Mesendoderm (in vitro differentiated cells): Measurements from ENCODE around the gene ID4.

Source experiments
- DNase-seq: peaks from one replicate; pipeline ENCODE4 v3.0.0; 2013
- H2AK5ac ChIP-seq: 2 replicates; pipeline ENCODE4 v1.6.1; 2013; ENCODE audit warnings: low read length, inconsistent platforms
- H2BK120ac ChIP-seq: 2 replicates; pipeline ENCODE4 v1.6.1; 2013; ENCODE audit warnings: low read depth, mild to moderate bottlenecking, low read length, moderate library complexity, mixed read lengths
- H2BK15ac ChIP-seq: replicated peaks from 2 replicates; pipeline ENCODE4 v1.6.1; 2013; ENCODE audit warnings: low read depth, mild to moderate bottlenecking, moderate library complexity
- H2BK5ac ChIP-seq: 2 replicates; pipeline ENCODE4 v1.6.1; 2013; ENCODE audit warnings: low read length, inconsistent platforms
- H3K18ac ChIP-seq: 2 replicates; pipeline ENCODE4 v1.6.1; 2013; ENCODE audit warnings: mild to moderate bottlenecking, low read length, mixed read lengths
- H3K23ac ChIP-seq: one replicate; pipeline ENCODE4 v1.6.1; 2013; ENCODE audit warnings: low read length
- H3K27ac ChIP-seq: 2 replicates; pipeline ENCODE4 v1.5.1; 2013; ENCODE audit warnings: low read depth, mild to moderate bottlenecking, inconsistent platforms, low read length, moderate library complexity
- H3K27me3 ChIP-seq: 2 replicates; pipeline ENCODE4 v1.6.1; 2013; ENCODE audit warnings: low read length, control low read depth, mild to moderate bottlenecking, inconsistent platforms; ENCODE audit not compliant: insufficient read depth, poor library complexity
- H3K36me3 ChIP-seq: 2 replicates; pipeline ENCODE4 v1.6.1; 2013; ENCODE audit warnings: low read length, inconsistent platforms; ENCODE audit not compliant: control insufficient read depth, insufficient read depth
- H3K4ac ChIP-seq: one replicate; pipeline ENCODE4 v1.6.1; 2013; ENCODE audit warnings: low read depth, mild to moderate bottlenecking, low read length, moderate library complexity
- H3K4me1 ChIP-seq: 2 replicates; pipeline ENCODE4 v1.6.1; 2013; ENCODE audit warnings: low read depth, low read length, inconsistent platforms; ENCODE audit not compliant: control insufficient read depth
- H3K4me2 ChIP-seq: 2 replicates; pipeline ENCODE4 v1.6.1; 2013; ENCODE audit warnings: low read length
- H3K4me3 ChIP-seq: 2 replicates; pipeline ENCODE4 v1.5.1; 2013; ENCODE audit warnings: mild to moderate bottlenecking, low read length
- H3K56ac ChIP-seq: one replicate; pipeline ENCODE4 v1.6.1; 2013; ENCODE audit warnings: low read length
- H3K79me1 ChIP-seq: 2 replicates; pipeline ENCODE4 v1.6.1; 2013; ENCODE audit warnings: low read length, inconsistent platforms
- H3K79me2 ChIP-seq: 2 replicates; pipeline ENCODE4 v1.6.1; 2013; ENCODE audit warnings: mild to moderate bottlenecking, low read length; ENCODE audit not compliant: control insufficient read depth, insufficient read depth
- H3K9ac ChIP-seq: 2 replicates; pipeline ENCODE4 v1.6.1; 2013; ENCODE audit warnings: low read length, inconsistent platforms
- H4K5ac ChIP-seq: one replicate; pipeline ENCODE4 v1.6.1; 2013; ENCODE audit warnings: low read length
- H4K8ac ChIP-seq: one replicate; pipeline ENCODE4 v1.6.1; 2013; ENCODE audit warnings: low read depth, mild to moderate bottlenecking, control low read depth, low read length, moderate library complexity
- WGBS: extraction: QIAGEN DNeasy Blood & Tissue Kit; methylation state at CpG from one replicate; pipeline ENCODE4 v1.1.7; 2013; ENCODE audit warnings: low lambda C conversion rate, missing lambda C conversion rate; ENCODE audit not compliant: insufficient coverage; ENCODE audit errors: extremely low coverage; 5-methylcytosine and 5-hydroxymethylcytosine counted together

ID4 gene

DNA sequence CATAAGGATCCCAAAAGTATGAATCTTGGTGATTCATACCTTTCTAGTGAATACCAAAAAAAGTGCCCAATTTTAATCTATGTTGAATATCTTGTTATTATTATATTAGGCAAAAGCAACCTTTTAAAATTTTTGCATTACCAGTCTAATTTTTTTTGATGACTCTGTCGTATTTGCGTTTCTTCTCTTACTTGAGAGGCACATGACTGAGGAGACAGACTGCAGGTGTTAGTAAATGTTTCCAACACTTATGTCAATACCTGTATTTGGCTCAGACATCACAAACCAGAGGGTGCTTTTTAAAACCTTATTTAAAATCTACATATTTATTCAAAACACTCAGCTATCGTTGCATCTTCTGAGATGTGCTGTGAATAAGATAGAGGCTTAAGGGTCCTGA, 27.1 kb downstream of the ID4 start:
- DNase-seq: no peak
- H2BK15ac ChIP-seq: no peak overlapping the region
- H3K79me1 ChIP-seq: no peaks in the 10 kb centered on the region
- no peaks in the 10 kb centered on the region for H3K36me3 ChIP-seq
- H4K8ac ChIP-seq: no peak overlapping the region
- H2BK120ac ChIP-seq: no peak overlapping the region
- no peak overlapping the region for H3K4me3 ChIP-seq
- no peak overlapping the region for H3K56ac ChIP-seq
- H3K4me1 ChIP-seq: no peaks in the 10 kb centered on the region
- H3K18ac ChIP-seq: no peak overlapping the region
- H3K23ac ChIP-seq: no peak overlapping the region
- H3K27me3 ChIP-seq: no peaks in the 10 kb centered on the region
- H3K4me2 ChIP-seq: no peak overlapping the region
- no CpG with 5 or more reads among the region's 3 CpGs for WGBS
- H3K79me2 ChIP-seq: no peaks in the 10 kb centered on the region
- no peak overlapping the region for H3K9ac ChIP-seq
- H2AK5ac ChIP-seq: no peak overlapping the region
- no peak overlapping the region for H2BK5ac ChIP-seq
- no peak overlapping the region for H3K4ac ChIP-seq
- H3K27ac ChIP-seq: no peak overlapping the region
- H4K5ac ChIP-seq: no peak overlapping the region

GRCh38 chr6:19865178-19865577, 28.0 kb downstream of the ID4 start:
- H4K5ac ChIP-seq: no peak overlapping the region
- no peaks in the 10 kb centered on the region for H3K79me2 ChIP-seq
- no peaks in the 10 kb centered on the region for H3K4me1 ChIP-seq
- H2BK15ac ChIP-seq: no peak overlapping the region
- no peak for DNase-seq
- no CpG with 5 or more reads among the region's 1 CpG for WGBS
- H3K4me2 ChIP-seq: no peak overlapping the region
- no peak overlapping the region for H2AK5ac ChIP-seq
- H3K23ac ChIP-seq: no peak overlapping the region
- H2BK120ac ChIP-seq: no peak overlapping the region
- H3K9ac ChIP-seq: no peak overlapping the region
- no peak overlapping the region for H3K18ac ChIP-seq
- H3K27me3 ChIP-seq: no peaks in the 10 kb centered on the region
- H3K56ac ChIP-seq: no peak overlapping the region
- H2BK5ac ChIP-seq: no peak overlapping the region
- no peaks in the 10 kb centered on the region for H3K36me3 ChIP-seq
- no peak overlapping the region for H3K4ac ChIP-seq
- no peak overlapping the region for H4K8ac ChIP-seq
- H3K4me3 ChIP-seq: no peak overlapping the region
- no peak overlapping the region for H3K27ac ChIP-seq
- H3K79me1 ChIP-seq: no peaks in the 10 kb centered on the region

DNA sequence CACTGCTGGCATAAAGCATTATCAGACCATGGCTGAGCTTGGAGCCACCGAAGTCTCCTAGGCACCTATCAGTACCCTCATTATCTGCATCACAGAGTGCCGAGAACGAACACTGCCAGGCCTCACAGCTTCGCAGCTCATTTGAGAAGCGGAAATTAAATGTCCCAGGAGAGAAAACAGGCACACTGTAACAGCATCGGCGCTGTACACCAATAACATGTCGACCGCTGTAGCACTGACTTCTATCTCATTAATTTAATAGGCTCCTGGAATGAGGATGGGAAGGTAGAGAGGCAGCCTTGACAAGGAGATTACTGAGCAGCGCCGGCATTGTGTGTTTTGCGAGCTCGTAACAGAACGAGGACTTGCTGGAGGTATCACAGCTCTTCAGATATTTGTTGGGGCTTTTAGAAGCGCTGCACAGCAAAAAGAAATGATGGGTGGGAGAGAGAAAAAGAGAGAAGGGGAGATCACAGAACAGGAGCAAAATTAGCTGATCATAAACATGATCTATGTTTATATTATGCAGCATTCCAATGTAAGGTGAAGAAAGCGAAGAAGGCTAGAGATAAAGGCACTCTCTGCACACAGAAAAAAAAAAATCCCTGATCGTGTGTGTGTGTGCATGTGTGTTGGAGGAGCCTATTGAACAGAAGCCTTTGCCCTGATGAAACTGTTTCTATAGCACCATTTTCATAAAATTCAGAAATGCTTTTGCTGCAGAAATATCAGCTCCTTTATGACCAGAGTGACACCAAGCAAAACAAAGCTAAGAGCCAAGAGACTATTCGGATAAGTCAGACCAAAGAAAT, 29.2 kb downstream of the ID4 start:
- no peak overlapping the region for H3K4ac ChIP-seq
- WGBS: no CpG with 5 or more reads among the region's 18 CpGs
- H3K9ac ChIP-seq: no peak overlapping the region
- DNase-seq: no peak
- no peak overlapping the region for H3K23ac ChIP-seq
- H3K27me3 ChIP-seq: no peaks in the 10 kb centered on the region
- no peak overlapping the region for H2BK5ac ChIP-seq
- H4K8ac ChIP-seq: no peak overlapping the region
- H3K56ac ChIP-seq: no peak overlapping the region
- H3K4me3 ChIP-seq: no peak overlapping the region
- no peak overlapping the region for H4K5ac ChIP-seq
- H3K4me2 ChIP-seq: no peak overlapping the region
- H2BK15ac ChIP-seq: no peak overlapping the region
- no peaks in the 10 kb centered on the region for H3K79me2 ChIP-seq
- no peak overlapping the region for H2AK5ac ChIP-seq
- no peaks in the 10 kb centered on the region for H3K4me1 ChIP-seq
- no peaks in the 10 kb centered on the region for H3K36me3 ChIP-seq
- H2BK120ac ChIP-seq: no peak overlapping the region
- no peaks in the 10 kb centered on the region for H3K79me1 ChIP-seq
- H3K27ac ChIP-seq: no peak overlapping the region
- H3K18ac ChIP-seq: no peak overlapping the region

- DNase-seq: peak; percentile 33
- no CpG with 5 or more reads among the region's 5 CpGs for WGBS
Observed at GRCh38 chr6:19866985-19867627, 29.9 kb downstream of the ID4 start.

GRCh38 chr6:19869464-19869863, 32.3 kb downstream of the ID4 start:
- no CpG with 5 or more reads among the region's 9 CpGs for WGBS
- H3K36me3 ChIP-seq: no peaks in the 10 kb centered on the region

More at GRCh38 chr6:19866985-19867627, 29.9 kb downstream of the ID4 start:
- Histone ChIP-seq H3K4ac (no peak overlapping the region), H3K56ac (no peak overlapping the region), H3K4me2 (no peak overlapping the region), H3K4me3 (no peak overlapping the region), H3K79me1 (no peaks in the 10 kb centered on the region), H2AK5ac (no peak overlapping the region), H3K18ac (no peak overlapping the region), H2BK5ac (no peak overlapping the region), H3K9ac (no peak overlapping the region), H3K23ac (no peak overlapping the region), H4K5ac (no peak overlapping the region), H3K27ac (no peak overlapping the region), H2BK15ac (no peak overlapping the region), H3K79me2 (no peaks in the 10 kb centered on the region), H2BK120ac (no peak overlapping the region), H3K36me3 (no peaks in the 10 kb centered on the region), H4K8ac (no peak overlapping the region), H3K4me1 (no peaks in the 10 kb centered on the region), H3K27me3 (no peaks in the 10 kb centered on the region)

More at GRCh38 chr6:19869464-19869863, 32.3 kb downstream of the ID4 start:
- Histone ChIP-seq H4K8ac (no peak overlapping the region), H2AK5ac (no peak overlapping the region), H3K27me3 (no peaks in the 10 kb centered on the region), H3K23ac (no peak overlapping the region), H3K56ac (no peak overlapping the region), H3K79me2 (no peaks in the 10 kb centered on the region), H3K27ac (no peak overlapping the region), H3K79me1 (no peaks in the 10 kb centered on the region), H4K5ac (no peak overlapping the region), H3K4me3 (no peak overlapping the region), H3K4me2 (no peak overlapping the region), H3K4ac (no peak overlapping the region), H2BK5ac (no peak overlapping the region), H2BK120ac (no peak overlapping the region), H3K18ac (no peak overlapping the region), H3K9ac (no peak overlapping the region), H2BK15ac (no peak overlapping the region), H3K4me1 (no peaks in the 10 kb centered on the region)
- DNase-seq: peak; percentile 40
